Umbilical cord (tissue), 2 donors: ENCODE measurements around the gene LENG8. TPM values are rescaled to one million over a fixed set of nuclear protein-coding genes. Genes with fewer than 3 reads are reported as not detected.
"Not testable (repeated sequence)": the region's sequence is repeated elsewhere in the genome, so short reads cannot be mapped to it uniquely, and the experiment has no call there.

ENCODE experiments used
- DNase-seq: peaks from one replicate; pipeline ENCODE4 v3.0.0-alpha.2; 2015; ENCODE audit warnings: low spot score
- total RNA-seq: library from RNA; depleted of rRNA; stranded (reverse); fragments of >200 nt; gene quantifications from one replicate; pipeline ENCODE4 v1.2.3, GENCODE V29; 2014; ENCODE audit warnings: low replicate concordance; ENCODE audit not compliant: insufficient read depth

The LENG8 gene
- total RNA-seq, 1 donor from 2014 or later = 19.7 TPM

GRCh38 chr19:54478677-54479266 lies 29.8 kb downstream of the LENG8 start:
- DNase-seq = peak; percentile 50

GRCh38 chr19:54480051-54480450 lies 31.1 kb downstream of the LENG8 start:
- no peak for DNase-seq

GRCh38 chr19:54481326-54481930 lies 32.4 kb downstream of the LENG8 start:
- DNase-seq = peak; percentile 64

GRCh38 chr19:54482889-54483288 lies 33.9 kb downstream of the LENG8 start:
- DNase-seq = no peak

- DNase-seq = no peak
These were observed 35.5 kb downstream of the LENG8 start for GRCh38 chr19:54484451-54484850.

GRCh38 chr19:54485851-54486250 lies 36.9 kb downstream of the LENG8 start:
- no peak for DNase-seq

GRCh38 chr19:54489341-54489740 lies 40.3 kb downstream of the LENG8 start:
- DNase-seq = no peak

- no peak for DNase-seq
These were observed 40.8 kb downstream of the LENG8 start for GRCh38 chr19:54489766-54490165.

GRCh38 chr19:54492568-54492967 lies 43.6 kb downstream of the LENG8 start:
- no peak for DNase-seq

- not testable (repeated sequence) for DNase-seq
These were observed 44.1 kb downstream of the LENG8 start for GRCh38 chr19:54493056-54493455.

- no peak for DNase-seq
These were observed 45.1 kb downstream of the LENG8 start for GRCh38 chr19:54493967-54494585.

GRCh38 chr19:54495284-54495683 lies 46.3 kb downstream of the LENG8 start:
- not testable (repeated sequence) for DNase-seq

- not testable (repeated sequence) for DNase-seq
These were observed 48.9 kb downstream of the LENG8 start for GRCh38 chr19:54497747-54498450.

- not testable (repeated sequence) for DNase-seq
These were observed 49.4 kb downstream of the LENG8 start for GRCh38 chr19:54498451-54498772.

GRCh38 chr19:54502518-54503048 lies 53.6 kb downstream of the LENG8 start, which contains the start of gene LAIR2:
LAIR2 (plus strand) TSS chr19:54502831; CDS start chr19:54502919, 88 bp downstream.
- DNase-seq = no peak

- DNase-seq = not testable (repeated sequence)
These were observed 56.5 kb downstream of the LENG8 start for GRCh38 chr19:54505542-54505941.

GRCh38 chr19:54506079-54506478 lies 57.1 kb downstream of the LENG8 start:
- DNase-seq = no peak

GRCh38 chr19:54507038-54507717 lies 58.2 kb downstream of the LENG8 start:
- DNase-seq = not testable (repeated sequence)

- DNase-seq = no peak
These were observed 58.8 kb downstream of the LENG8 start for GRCh38 chr19:54507824-54508223.

- DNase-seq = not testable (repeated sequence)
These were observed 59.5 kb downstream of the LENG8 start for GRCh38 chr19:54508487-54508886.

GRCh38 chr19:54509200-54509940 lies 60.4 kb downstream of the LENG8 start:
- not testable (repeated sequence) for DNase-seq
